H1 (cell line): ENCODE results near the gene SOX8. TPM values are rescaled to one million over a fixed set of nuclear protein-coding genes. Genes with fewer than 3 reads are reported as not detected.

ENCODE experiments used
- CHD1 ChIP-seq: IDR thresholded peaks from 2 replicates; pipeline ENCODE4 v1.6.1; 2012; ENCODE audit warnings: low read depth, low read length, improper control_type of control experiment
- CHD7 ChIP-seq: fragments of 300-600 bp; sonication (generic); IDR thresholded peaks from 2 replicates; pipeline ENCODE4 v1.7.1; 2012; ENCODE audit warnings: low read length, moderate library complexity, mild to moderate bottlenecking, inconsistent platforms; ENCODE audit not compliant: insufficient replicate concordance
- FOSL1 ChIP-seq: IDR thresholded peaks from 2 replicates; pipeline ENCODE4 v1.6.1; 2011; ENCODE audit warnings: mild to moderate bottlenecking, low read depth, low read length, moderate library complexity; ENCODE audit not compliant: insufficient read depth
- GTF2F1 ChIP-seq: IDR thresholded peaks from 2 replicates; pipeline ENCODE4 v1.6.1; 2012; ENCODE audit warnings: low read depth, low read length, improper control_type of control experiment, borderline replicate concordance
- HDAC2 ChIP-seq, 2 experiments: fragments of 300-600 bp in 1 of 2; sonication (generic) in 1 of 2; IDR thresholded peaks; 2 replicates each; pipeline ENCODE4 v1.6.1; 2011 to 2012; ENCODE audit warnings: low read depth in 2 of 2, low read length in 2 of 2, mild to moderate bottlenecking in 2 of 2, moderate library complexity in 2 of 2, borderline replicate concordance in 1 of 2, inconsistent platforms in 1 of 2
- KDM4A ChIP-seq: IDR thresholded peaks from one replicate; pipeline ENCODE4 v1.7.1; 2012; ENCODE audit warnings: low read depth, mild to moderate bottlenecking, moderate library complexity, low read length, inconsistent platforms; ENCODE audit not compliant: severe bottlenecking
- KDM5A ChIP-seq: fragments of 200-600 bp; IDR thresholded peaks from 2 replicates; pipeline ENCODE4 v1.7.1; 2012; ENCODE audit warnings: mild to moderate bottlenecking, low read length, inconsistent platforms, mixed read lengths
- ZNF274 ChIP-seq: IDR thresholded peaks from 2 replicates; pipeline ENCODE4 v1.7.0; 2012; ENCODE audit warnings: low read length, borderline replicate concordance; ENCODE audit errors: extremely low read depth
- polyA plus RNA-seq, 7 experiments: library from polyadenylated mRNA; depleted of rRNA in 3 of 7; stranded (reverse) in 5 of 7; unstranded in 2 of 7; fragments of >200 nt in 5 of 7; fragments of 200-250 nt in 2 of 7; gene quantifications; 1 replicate in 5 of 7; 2 replicates in 1 of 7; 4 replicates in 1 of 7; pipeline versions ENCODE4 v1.2.1 to v1.2.3, GENCODE V29; 2011 to 2013; ENCODE audit warnings: missing spikeins in 2 of 7, mixed read lengths in 2 of 7
- total RNA-seq: library from RNA; stranded (reverse); fragmentation: NEBNext Ultra II Directional; extraction: Animal tissue kit (Norgen Biotek cat#: 25700); gene quantifications from 2 replicates; pipeline ENCODE4 v1.2.1, GENCODE V29; 2021
- TF ChIP-seq, protein P1 (sequence below): IDR thresholded peaks from 2 replicates; pipeline ENCODE4 v1.6.1; 2011; ENCODE audit warnings: low read length, improper control_type of control experiment

The SOX8 gene
- total and polyA plus RNA-seq, 2 of the 8 experiments (the other 6 are each of a cell fraction or from before 2014, with no cell fraction given), result 2.2 to 5.7 TPM

- TF ChIP-seq CHD7 (no peak), KDM4A (no peak), ZNF274 (no peak), HDAC2 (IDR thresholded peaks at IDR 0.05; ENCODE audit: borderline replicate concordance in 1 of 2, low read depth in 2 of 2, low read length in 2 of 2) (no peak), CHD1 (no peak), FOSL1 (no peak), GTF2F1 (no peak), KDM5A (no peak)
- TF ChIP-seq, protein P1, sequence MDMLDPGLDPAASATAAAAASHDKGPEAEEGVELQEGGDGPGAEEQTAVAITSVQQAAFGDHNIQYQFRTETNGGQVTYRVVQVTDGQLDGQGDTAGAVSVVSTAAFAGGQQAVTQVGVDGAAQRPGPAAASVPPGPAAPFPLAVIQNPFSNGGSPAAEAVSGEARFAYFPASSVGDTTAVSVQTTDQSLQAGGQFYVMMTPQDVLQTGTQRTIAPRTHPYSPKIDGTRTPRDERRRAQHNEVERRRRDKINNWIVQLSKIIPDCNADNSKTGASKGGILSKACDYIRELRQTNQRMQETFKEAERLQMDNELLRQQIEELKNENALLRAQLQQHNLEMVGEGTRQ, result no peak
These were observed 37.1 kb downstream of the SOX8 start (continued) for GRCh38 chr16:1018447-1019198.
